T-cell (primary cell): ENCODE results near the gene FRMD3. TPM values are rescaled to one million over a fixed set of nuclear protein-coding genes. Genes with fewer than 3 reads are reported as not detected.
"Not testable (repeated sequence)": the region's sequence is repeated elsewhere in the genome, so short reads cannot be mapped to it uniquely, and the experiment has no call there.

Experiments
- ATAC-seq, 4 experiments: fragments of 200-7000 bp in 3 of 4; fragments of 150-1000 bp in 1 of 4; cut with Tn5 transposase; replicated peaks in 1 of 4; 1 replicate in 3 of 4; 2 replicates in 1 of 4; pipeline ENCODE4 v1.10.0; 2021; ENCODE audit warnings: moderate library complexity in 3 of 4, mild to moderate bottlenecking in 2 of 4, moderate number of reproducible peaks in 1 of 4
- CTCF ChIA-PET, 2 donors: fragments of 300-600 bp; sonication (Branson Sonifier 250); formaldehyde crosslinking; loops; one replicate each; lab custom pipeline; 2022; ENCODE audit warnings: antibody characterized with exemption in 2 of 2; lab: Charles Lee
- POLR2A ChIA-PET, 2 donors: fragments of 300-600 bp; sonication (Branson Sonifier 250); formaldehyde crosslinking; loops; one replicate each; lab custom pipeline; 2022; ENCODE audit warnings: antibody characterized with exemption in 2 of 2; lab: Charles Lee
- DNase-seq, 35 experiments: peaks; one replicate each; pipeline versions ENCODE4 v3.0.0 to v3.0.0-alpha.2; 2013 to 2023
- H3K27ac ChIP-seq: one replicate; pipeline ENCODE4 v1.5.1; 2013; ENCODE audit warnings: low read length
- H3K27me3 ChIP-seq, 2 experiments: replicated peaks in 1 of 2; 1 replicate in 1 of 2; 2 replicates in 1 of 2; pipeline versions ENCODE4 v1.6.1 to v1.7.0; 2013; ENCODE audit warnings: low read length in 1 of 2, mixed read lengths in 1 of 2; ENCODE audit not compliant: control insufficient read depth in 2 of 2, insufficient read depth in 2 of 2; ENCODE audit errors: extremely low read depth in 1 of 2
- H3K36me3 ChIP-seq, 2 donors: 1 replicate in 1 of 2; 2 replicates in 1 of 2; pipeline versions ENCODE4 v1.6.1 to v1.7.0; 2013; ENCODE audit warnings: low read length in 1 of 2; ENCODE audit not compliant: control insufficient read depth in 2 of 2, insufficient read depth in 1 of 2; ENCODE audit errors: extremely low read depth in 1 of 2
- H3K4me1 ChIP-seq, 2 experiments: 1 replicate in 1 of 2; 2 replicates in 1 of 2; pipeline versions ENCODE4 v1.6.1 to v1.7.0; 2013; ENCODE audit warnings: low read length in 2 of 2, mixed read lengths in 1 of 2; ENCODE audit not compliant: insufficient read depth in 2 of 2, control insufficient read depth in 1 of 2; ENCODE audit errors: extremely low read depth in 1 of 2
- H3K4me3 ChIP-seq, 2 donors: 1 replicate in 1 of 2; 2 replicates in 1 of 2; pipeline versions ENCODE4 v1.5.1 to v1.7.0; 2013; ENCODE audit warnings: mild to moderate bottlenecking in 2 of 2, low read length in 1 of 2, moderate library complexity in 1 of 2; ENCODE audit not compliant: control insufficient read depth in 1 of 2; ENCODE audit errors: extremely low read depth in 1 of 2
- H3K9me3 ChIP-seq: 2 replicates; pipeline ENCODE4 v1.7.0; 2013
- H3K27ac Mint-ChIP-seq, 2 donors: one replicate each; pipeline ENCODE4 v1.8.0; 2020 to 2021; ENCODE audit warnings: mild to moderate bottlenecking in 2 of 2, mixed read lengths in 2 of 2
- H3K27me3 Mint-ChIP-seq, 2 donors: one replicate each; pipeline ENCODE4 v1.8.0; 2021 to 2022; ENCODE audit warnings: mixed read lengths in 2 of 2
- H3K36me3 Mint-ChIP-seq: one replicate; pipeline ENCODE4 v1.8.0; 2021; ENCODE audit warnings: mixed read lengths
- H3K4me1 Mint-ChIP-seq, 3 donors: one replicate each; pipeline ENCODE4 v1.8.0; 2020 to 2022; ENCODE audit warnings: mixed read lengths in 3 of 3, mild to moderate bottlenecking in 1 of 3
- H3K4me3 Mint-ChIP-seq, 3 donors: one replicate each; pipeline ENCODE4 v1.8.0; 2020 to 2022; ENCODE audit warnings: mild to moderate bottlenecking in 3 of 3, mixed read lengths in 3 of 3, moderate library complexity in 3 of 3
- H3K9me3 Mint-ChIP-seq, 3 donors: one replicate each; pipeline ENCODE4 v1.8.0; 2020 to 2022; ENCODE audit warnings: mixed read lengths in 3 of 3
- WGBS: methylation state at CpG from one replicate; pipeline ENCODE4 v1.1.5; 2013; ENCODE audit warnings: missing lambda C conversion rate; ENCODE audit not compliant: insufficient coverage; 5-methylcytosine and 5-hydroxymethylcytosine counted together
- total RNA-seq, 35 experiments: library from RNA in 6 of 35; stranded (reverse) in 6 of 35; fragments of 120-200 nt in 1 of 35; gene quantifications; one replicate each; pipeline versions ENCODE4 v1.2.1 to v1.2.4 and lab custom pipeline; 2013 to 2026

The FRMD3 gene
- total RNA-seq, 5 donors from 2014 or later (not counting 1 experiment from before 2014, with no cell fraction given), result 0.35 to 1.2 (median 0.55) TPM

DNA sequence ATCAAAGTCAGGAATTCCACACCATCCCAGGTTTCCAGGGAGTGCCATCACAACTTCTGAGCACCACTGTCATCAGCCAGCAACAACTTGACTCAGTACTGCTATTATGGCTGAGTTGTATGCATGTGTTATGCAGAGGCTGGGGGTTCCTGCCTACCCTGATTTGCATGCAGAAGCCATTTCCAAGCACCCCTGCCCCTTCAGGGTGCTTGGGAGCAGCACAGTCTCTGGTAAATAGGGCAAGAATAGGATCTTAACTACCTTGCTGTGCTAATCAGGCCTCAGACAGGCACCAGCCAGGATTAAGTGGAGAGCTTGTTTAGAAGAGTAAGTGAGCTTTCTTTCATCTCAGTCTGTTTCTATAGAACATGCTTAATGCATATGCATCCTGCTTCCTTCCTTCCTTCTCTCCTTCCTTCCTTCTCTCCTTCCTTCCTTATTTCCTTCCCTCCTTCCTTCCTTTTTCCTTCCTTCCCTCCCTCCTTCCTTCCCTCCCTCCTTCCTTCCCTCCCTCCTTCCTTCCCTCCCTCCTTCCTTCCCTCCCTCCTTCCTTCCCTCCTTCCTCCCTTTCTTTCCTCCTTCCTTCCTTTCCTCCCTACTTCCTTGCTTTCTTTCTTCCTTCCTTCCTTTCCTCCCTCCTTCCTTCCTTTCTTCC lies 175.7 kb downstream of the FRMD3 start:
- H3K36me3 ChIP-seq, result no peaks in the 10 kb centered on the region
- ChIA-PET CTCF (no interaction called here), POLR2A (no interaction called here)
- H3K4me1 ChIP-seq, result no peaks in the 10 kb centered on the region
- no peak overlapping the region for H3K4me3 Mint-ChIP-seq
- H3K27me3 Mint-ChIP-seq, result no peaks in the 10 kb centered on the region
- no peak overlapping the region for H3K27ac Mint-ChIP-seq
- no peaks in the 10 kb centered on the region for H3K4me1 Mint-ChIP-seq
- H3K4me3 ChIP-seq, result no peak overlapping the region
- no peak for ATAC-seq
- DNase-seq, result no peak
- peaks cover 11% of the 10 kb centered on the region for H3K36me3 Mint-ChIP-seq
- peaks cover 0 to 2% (median 0%) of the 10 kb centered on the region in 3 donors for H3K9me3 Mint-ChIP-seq
- H3K27me3 ChIP-seq, result peaks cover 0 to 2% of the 10 kb centered on the region in 2 experiments
- H3K9me3 ChIP-seq, result no peaks in the 10 kb centered on the region
- H3K27ac ChIP-seq, result no peak overlapping the region

DNA sequence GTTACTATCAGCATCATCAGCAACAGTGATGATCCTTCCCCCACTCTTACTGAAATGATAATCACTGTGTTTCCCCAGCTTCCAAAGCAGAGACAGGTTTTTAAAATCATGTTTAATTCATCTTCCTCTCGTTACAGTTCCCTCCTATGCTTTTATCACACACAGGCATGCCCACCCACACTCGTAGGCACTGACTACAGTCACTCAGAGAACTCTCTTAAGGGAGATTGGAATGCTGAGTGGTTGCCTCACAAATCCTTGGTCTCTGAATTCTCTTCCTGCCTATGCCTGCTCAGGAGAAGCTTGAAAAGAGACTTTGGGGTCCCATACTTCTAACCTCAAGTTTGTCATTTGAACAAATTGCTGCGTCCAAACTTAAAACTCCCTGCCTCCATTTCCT lies 179.2 kb downstream of the FRMD3 start:
- CTCF ChIA-PET, result no interaction called here
- no peak for ATAC-seq
- Histone ChIP-seq H3K4me3 (no peak overlapping the region), H3K9me3 (no peaks in the 10 kb centered on the region), H3K4me1 (no peaks in the 10 kb centered on the region), H3K27me3 (no peaks in the 10 kb centered on the region), H3K36me3 (no peaks in the 10 kb centered on the region), H3K27ac (no peak overlapping the region)
- POLR2A ChIA-PET, result no interaction called here
- H3K9me3 Mint-ChIP-seq, result peaks cover 0 to 2% (median 0%) of the 10 kb centered on the region in 3 donors
- H3K4me1 Mint-ChIP-seq, result no peaks in the 10 kb centered on the region
- WGBS, result no CpG with 5 or more reads among the region's 3 CpGs
- peaks cover 11% of the 10 kb centered on the region for H3K36me3 Mint-ChIP-seq
- H3K27me3 Mint-ChIP-seq, result no peaks in the 10 kb centered on the region
- DNase-seq, result no peak
- no peak overlapping the region for H3K27ac Mint-ChIP-seq
- no peak overlapping the region for H3K4me3 Mint-ChIP-seq

DNA sequence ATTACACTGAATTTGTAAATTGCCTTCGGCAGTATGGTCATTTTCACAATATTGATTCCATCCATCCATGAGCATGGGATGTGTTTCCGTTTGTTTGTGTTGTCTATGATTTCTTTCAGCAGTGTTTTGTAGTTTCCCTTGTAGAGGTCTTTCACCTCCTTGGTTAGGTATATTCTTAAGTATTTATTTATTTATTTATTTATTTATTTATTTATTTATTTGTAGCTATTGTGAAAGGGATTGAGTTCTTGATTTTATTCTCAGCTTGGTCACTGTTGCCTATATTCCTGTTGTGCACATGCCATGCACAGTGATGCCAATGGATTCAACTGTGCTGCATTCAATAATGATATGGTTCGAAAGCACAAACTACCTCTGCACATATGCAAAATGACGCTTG lies 179.7 kb downstream of the FRMD3 start:
- ATAC-seq, H3K4me3 ChIP-seq, H3K27me3 ChIP-seq, CTCF ChIA-PET, H3K36me3 ChIP-seq, H3K9me3 Mint-ChIP-seq, H3K4me1 Mint-ChIP-seq, H3K27ac ChIP-seq, H3K4me1 ChIP-seq, H3K27me3 Mint-ChIP-seq, H3K27ac Mint-ChIP-seq, DNase-seq, POLR2A ChIA-PET, H3K9me3 ChIP-seq, H3K4me3 Mint-ChIP-seq: not testable (repeated sequence)
- H3K36me3 Mint-ChIP-seq, result peaks cover 11% of the 10 kb centered on the region
- no CpG with 5 or more reads among the region's 4 CpGs for WGBS

DNA sequence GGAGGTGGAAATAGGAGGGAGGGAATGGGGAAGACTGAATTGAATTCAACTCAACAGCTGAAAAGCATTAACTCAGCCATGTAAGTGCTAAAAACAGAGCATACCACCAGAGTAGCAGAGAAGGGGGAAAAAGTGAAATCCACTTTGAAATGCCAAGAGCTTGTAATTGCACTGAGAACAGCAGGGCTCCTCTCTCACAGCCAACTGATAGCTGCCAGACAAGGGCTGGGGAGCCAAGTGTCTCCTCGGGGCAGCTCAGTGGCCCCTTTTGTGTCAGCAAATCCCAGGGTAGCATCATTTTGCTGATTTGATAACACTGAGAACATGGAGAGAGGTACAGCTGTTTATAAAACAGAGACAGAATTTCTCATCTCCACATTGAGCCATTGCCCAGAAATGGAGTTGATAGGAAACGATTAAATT lies 182.5 kb downstream of the FRMD3 start:
- peaks cover 0 to 2% (median 0%) of the 10 kb centered on the region in 3 donors for H3K9me3 Mint-ChIP-seq
- H3K4me3 Mint-ChIP-seq, result no peak overlapping the region
- H3K27me3 Mint-ChIP-seq, result no peaks in the 10 kb centered on the region
- no peak for DNase-seq
- no peaks in the 10 kb centered on the region for H3K36me3 ChIP-seq
- no peak for ATAC-seq
- WGBS, result no CpG with 5 or more reads among the region's 2 CpGs
- CTCF ChIA-PET, result no interaction called here
- H3K4me1 ChIP-seq, result no peaks in the 10 kb centered on the region
- no peaks in the 10 kb centered on the region for H3K9me3 ChIP-seq
- peaks cover 11% of the 10 kb centered on the region for H3K36me3 Mint-ChIP-seq
- H3K4me3 ChIP-seq, result no peak overlapping the region
- no peak overlapping the region for H3K27ac Mint-ChIP-seq
- H3K27me3 ChIP-seq, result no peaks in the 10 kb centered on the region
- POLR2A ChIA-PET, result no interaction called here
- no peak overlapping the region for H3K27ac ChIP-seq
- H3K4me1 Mint-ChIP-seq, result no peaks in the 10 kb centered on the region

DNA sequence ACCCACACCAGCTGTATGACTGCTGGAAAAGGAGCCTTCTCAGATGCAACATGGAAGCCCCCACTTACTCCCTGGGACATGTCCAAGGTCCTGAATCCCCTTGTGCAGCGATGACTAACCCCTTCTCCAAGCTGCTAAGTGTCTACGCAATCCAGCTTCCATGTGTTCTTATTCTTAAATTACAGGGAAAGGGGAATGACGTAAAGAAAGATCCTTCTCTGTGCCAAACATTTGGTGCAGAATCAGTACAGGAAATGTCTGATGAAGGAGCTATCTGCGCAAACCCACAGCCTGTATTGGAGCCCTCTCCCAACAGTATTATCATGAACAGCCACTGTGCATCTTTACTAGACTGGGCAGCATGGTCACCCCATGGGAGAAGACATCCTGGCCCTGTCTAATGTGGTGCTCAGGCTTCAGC lies 183.2 kb downstream of the FRMD3 start:
- Mint-ChIP-seq H3K4me1 (no peaks in the 10 kb centered on the region), H3K27ac (no peak overlapping the region), H3K9me3 (peaks cover 0 to 2% (median 0%) of the 10 kb centered on the region in 3 donors), H3K36me3 (peaks cover 11% of the 10 kb centered on the region), H3K4me3 (no peak overlapping the region), H3K27me3 (no peaks in the 10 kb centered on the region)
- DNase-seq (no peak), ATAC-seq (no peak)
- Histone ChIP-seq H3K27me3 (no peaks in the 10 kb centered on the region), H3K36me3 (no peaks in the 10 kb centered on the region), H3K9me3 (no peaks in the 10 kb centered on the region), H3K4me1 (no peaks in the 10 kb centered on the region), H3K4me3 (no peak overlapping the region), H3K27ac (no peak overlapping the region)
- POLR2A ChIA-PET, result no interaction called here
- 100% methylated on average over 1 of the region's 4 CpGs for WGBS
- CTCF ChIA-PET, result no interaction called here

DNA sequence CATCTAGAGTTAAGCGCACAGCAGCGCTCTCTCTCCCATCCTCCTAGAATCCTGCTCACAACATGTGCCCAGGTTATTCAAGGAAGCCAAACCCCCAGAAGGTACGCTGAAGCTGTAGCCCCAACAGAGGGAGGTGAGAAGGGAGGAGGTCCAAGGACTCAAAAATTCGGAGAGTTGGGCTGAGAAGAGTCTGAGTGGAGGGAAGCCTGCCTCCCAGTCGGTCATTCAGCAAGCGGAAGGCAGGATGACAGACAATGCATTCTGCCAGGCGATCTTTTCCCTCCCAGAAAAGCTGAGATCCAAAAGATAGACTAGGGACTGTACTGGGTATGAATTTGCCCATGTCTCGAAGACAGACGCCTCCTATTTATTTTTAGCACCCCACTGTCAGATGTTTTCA lies 189.2 kb downstream of the FRMD3 start:
- H3K27ac Mint-ChIP-seq, result no peak overlapping the region
- CTCF ChIA-PET, result no interaction called here
- no peaks in the 10 kb centered on the region for H3K9me3 Mint-ChIP-seq
- Histone ChIP-seq H3K4me3 (no peak overlapping the region), H3K27ac (no peak overlapping the region), H3K9me3 (no peaks in the 10 kb centered on the region), H3K27me3 (no peaks in the 10 kb centered on the region), H3K4me1 (no peaks in the 10 kb centered on the region), H3K36me3 (no peaks in the 10 kb centered on the region)
- no peaks in the 10 kb centered on the region for H3K4me1 Mint-ChIP-seq
- DNase-seq (no peak), ATAC-seq (no peak)
- 95% methylated on average over 3 of the region's 9 CpGs for WGBS
- H3K27me3 Mint-ChIP-seq, result no peaks in the 10 kb centered on the region
- H3K4me3 Mint-ChIP-seq, result no peak overlapping the region
- POLR2A ChIA-PET, result no interaction called here
- H3K36me3 Mint-ChIP-seq, result no peaks in the 10 kb centered on the region
